ENCODE data around the gene MR1.

MR1 gene

DNA sequence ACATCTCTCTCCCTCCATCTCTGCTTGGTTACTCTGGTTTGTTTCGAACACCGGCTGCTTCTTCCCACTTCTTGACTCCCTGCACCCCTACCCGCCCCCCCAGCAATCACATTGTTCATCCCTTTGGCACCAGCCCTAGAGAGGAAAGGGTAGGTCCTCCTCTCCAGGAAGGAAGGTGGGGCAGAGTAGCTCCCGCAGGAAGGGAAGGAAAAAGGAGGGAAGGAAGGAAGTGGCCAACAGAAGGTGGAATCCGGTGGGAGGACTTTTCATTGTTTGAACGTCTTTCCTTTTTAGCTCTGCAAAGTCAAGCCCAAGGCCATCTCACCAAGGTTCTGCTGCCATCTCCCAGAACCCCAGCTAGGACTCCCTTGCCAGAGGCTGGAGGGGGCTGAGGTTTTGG, 72.7 kb downstream of the MR1 start:
- DNase-seq (ENCODE audit: low read depth in 3 of 3, low spot score in 1 of 3): no peak

DNA sequence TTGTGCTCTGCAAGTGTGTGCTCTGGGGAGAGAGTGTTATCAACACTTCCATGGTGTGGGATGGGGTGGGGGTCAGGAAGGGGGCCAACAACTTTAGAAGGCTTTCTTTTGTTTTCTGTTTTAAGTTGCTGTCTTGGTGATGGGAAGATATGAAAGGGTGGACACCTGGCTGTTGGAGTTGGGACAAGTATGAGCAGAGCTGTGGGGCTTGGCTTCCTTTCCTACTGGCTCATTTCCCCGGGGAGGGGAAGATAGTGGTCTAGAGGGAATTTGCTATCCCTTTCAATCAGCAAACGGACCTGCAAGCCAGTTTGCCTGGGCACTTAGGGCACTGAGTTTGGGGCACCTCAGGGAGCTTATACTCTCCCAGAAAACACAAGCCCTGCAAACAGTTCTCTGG, 73.9 kb downstream of the MR1 start:
- no peak for DNase-seq (ENCODE audit: low read depth in 3 of 3, low spot score in 1 of 3)

DNA sequence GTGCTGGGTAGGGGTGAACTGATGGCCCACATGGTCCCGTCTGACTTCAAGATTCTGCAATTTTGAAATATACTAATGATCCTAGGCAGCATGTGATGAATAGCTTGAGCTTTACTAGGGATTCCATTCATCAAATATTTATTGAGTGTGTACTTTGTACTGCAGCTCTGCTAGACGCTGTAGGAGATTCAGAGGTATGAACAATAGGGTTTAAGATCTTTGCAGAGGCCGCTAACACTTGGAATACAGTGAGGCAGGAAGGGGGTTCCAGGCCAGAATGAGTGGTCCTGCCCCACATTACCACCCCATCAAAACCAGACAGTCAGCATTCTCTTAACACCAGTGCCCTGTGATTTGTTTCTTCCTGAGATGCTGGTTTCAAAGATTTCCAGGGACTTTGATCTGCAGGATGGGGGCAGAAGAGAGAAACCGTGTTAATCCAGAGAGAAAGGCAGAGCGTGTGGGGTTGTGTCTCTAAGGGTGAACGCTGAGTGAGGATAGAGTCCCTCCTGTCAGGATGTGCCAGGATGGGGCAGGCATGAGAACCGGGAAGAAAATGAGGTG, 74.6 kb downstream of the MR1 start:
- no peak for DNase-seq (ENCODE audit: low read depth in 3 of 3, low spot score in 1 of 3)

DNA sequence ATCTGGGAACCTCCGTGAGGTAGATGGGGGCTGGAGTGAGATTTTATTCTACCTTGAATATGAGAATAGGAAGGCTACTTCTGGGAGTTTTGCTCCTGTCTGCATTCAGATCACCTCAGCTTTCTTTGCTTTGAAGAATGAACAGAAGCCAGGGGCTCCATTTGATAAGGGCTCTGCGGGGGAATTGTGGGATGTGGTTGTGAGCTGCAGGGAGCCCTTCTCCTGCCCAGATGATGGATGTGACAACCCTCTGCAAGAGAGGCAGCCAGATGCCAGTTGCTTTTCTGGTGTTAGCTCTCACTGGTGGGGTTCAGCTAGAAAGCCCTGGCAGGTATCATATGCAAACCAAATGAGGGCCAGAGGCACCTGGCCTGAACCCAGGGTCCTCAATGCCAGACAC, 76.2 kb downstream of the MR1 start:
- DNase-seq (ENCODE audit: low read depth in 3 of 3, low spot score in 1 of 3): no peak

Data from stimulated activated CD4-positive, alpha-beta T cell treated with anti-CD3 and anti-CD28 coated beads, TNF-alpha, amount 100 ng/mL, for 1 hour (primary cell).